Thoracic aorta (tissue), 2 donors: ENCODE results near the gene GTPBP2. TPM values are rescaled to one million over a fixed set of nuclear protein-coding genes. Genes with fewer than 3 reads are reported as not detected.

Source experiments
- ATAC-seq: fragments of 150-250 bp; one replicate; pipeline ENCODE4 v1.8.0; 2017; ENCODE audit warnings: low read depth; ENCODE audit not compliant: insufficient number of reproducible peaks, low FRiP score
- DNase-seq: peaks from one replicate; pipeline ENCODE4 v3.0.0-alpha.2; 2020; ENCODE audit warnings: low spot score
- H3K27ac ChIP-seq, 2 donors: fragments of 200-600 bp; sonication (generic); 1 replicate in 1 of 2; 2 replicates in 1 of 2; pipeline ENCODE4 v1.5.1; 2016; ENCODE audit warnings: mild to moderate bottlenecking in 2 of 2, moderate library complexity in 2 of 2
- H3K27me3 ChIP-seq: fragments of 200-600 bp; sonication (generic); replicated peaks from 2 replicates; pipeline ENCODE4 v1.6.0; 2016; ENCODE audit warnings: mild to moderate bottlenecking; ENCODE audit not compliant: insufficient read depth
- H3K36me3 ChIP-seq: fragments of 200-600 bp; sonication (generic); one replicate; pipeline ENCODE4 v1.5.1; 2016
- H3K4me1 ChIP-seq, 2 donors: fragments of 200-600 bp; sonication (generic); 1 replicate in 1 of 2; 2 replicates in 1 of 2; pipeline versions ENCODE4 v1.5.1 to v1.6.0; 2016; ENCODE audit warnings: low read depth in 2 of 2, mild to moderate bottlenecking in 1 of 2; ENCODE audit not compliant: control insufficient read depth in 1 of 2
- H3K4me3 ChIP-seq: fragments of 200-600 bp; sonication (generic); 2 replicates; pipeline ENCODE4 v1.5.1; 2016; ENCODE audit warnings: mild to moderate bottlenecking
- H3K9me3 ChIP-seq: fragments of 200-600 bp; sonication (generic); 2 replicates; pipeline ENCODE4 v1.5.1; 2016
- CTCF ChIP-seq: fragments of 200-600 bp; sonication (generic); IDR thresholded peaks from one replicate; pipeline ENCODE4 v1.5.1; 2019; ENCODE audit warnings: antibody characterized with exemption
- total RNA-seq, 2 donors: library from RNA; depleted of rRNA; stranded (reverse); fragments of >200 nt; gene quantifications; one replicate each; pipeline versions ENCODE4 v1.1.0 to v1.2.3, GENCODE V29; 2016

GTPBP2 gene
- total RNA-seq, 2 donors from 2014 or later = 45.9 to 66.1 TPM

- Histone ChIP-seq H3K4me1 (no peaks in the 10 kb centered on the region), H3K27ac (no peak overlapping the region), H3K4me3 (no peak overlapping the region), H3K36me3 (peaks cover 17% of the 10 kb centered on the region), H3K27me3 (no peaks in the 10 kb centered on the region), H3K9me3 (no peaks in the 10 kb centered on the region)
- no peak for ATAC-seq
- DNase-seq = no peak
- TF ChIP-seq CTCF = no peak
Measured at GRCh38 chr6:43608807-43609206, 20.3 kb downstream of the GTPBP2 start.

GRCh38 chr6:43608310-43608763 is 20.7 kb downstream of the GTPBP2 start:
- DNase-seq (no peak), ATAC-seq (no peak)
- peaks cover 17% of the 10 kb centered on the region for H3K36me3 ChIP-seq
- H3K4me1 ChIP-seq = no peaks in the 10 kb centered on the region
- H3K4me3 ChIP-seq = no peak overlapping the region
- H3K27me3 ChIP-seq = no peaks in the 10 kb centered on the region
- peak; percentile 77 for TF ChIP-seq CTCF
- no peaks in the 10 kb centered on the region for H3K9me3 ChIP-seq
- no peak overlapping the region for H3K27ac ChIP-seq

- Histone ChIP-seq H3K4me3 (no peak overlapping the region), H3K27me3 (no peaks in the 10 kb centered on the region), H3K36me3 (peaks cover 27% of the 10 kb centered on the region), H3K27ac (no peak overlapping the region), H3K9me3 (no peaks in the 10 kb centered on the region), H3K4me1 (no peaks in the 10 kb centered on the region)
- no peak for TF ChIP-seq CTCF
- ATAC-seq = no peak
- DNase-seq = no peak
Measured at GRCh38 chr6:43606019-43606418, 23.0 kb downstream of the GTPBP2 start.

GRCh38 chr6:43604174-43604573 is 24.9 kb downstream of the GTPBP2 start:
- H3K27me3 ChIP-seq = no peaks in the 10 kb centered on the region
- ATAC-seq (no peak), DNase-seq (no peak)
- no peaks in the 10 kb centered on the region for H3K9me3 ChIP-seq
- no peak for TF ChIP-seq CTCF
- H3K4me1 ChIP-seq = no peaks in the 10 kb centered on the region
- H3K27ac ChIP-seq = no peak overlapping the region
- H3K4me3 ChIP-seq = no peak overlapping the region
- peaks cover 20% of the 10 kb centered on the region for H3K36me3 ChIP-seq

- H3K27ac ChIP-seq = no peak overlapping the region
- no peak for DNase-seq
- peaks cover 29% of the 10 kb centered on the region for H3K36me3 ChIP-seq
- H3K4me1 ChIP-seq = no peaks in the 10 kb centered on the region
- H3K9me3 ChIP-seq = no peaks in the 10 kb centered on the region
- no peaks in the 10 kb centered on the region for H3K27me3 ChIP-seq
- H3K4me3 ChIP-seq = no peak overlapping the region
- ATAC-seq = no peak
- no peak for TF ChIP-seq CTCF
Measured at GRCh38 chr6:43600595-43600994, 28.5 kb downstream of the GTPBP2 start.
